Glomerular visceral epithelial cell (primary cell): ENCODE data around the gene DENND6B.
"Not testable (repeated sequence)": the region's sequence is repeated elsewhere in the genome, so short reads cannot be mapped to it uniquely, and the experiment has no call there.

ENCODE experiments used
- DNase-seq: peaks from one replicate; pipeline ENCODE4 v3.0.0-alpha.2; 2016; ENCODE audit errors: extremely low spot score

DENND6B gene

DNA sequence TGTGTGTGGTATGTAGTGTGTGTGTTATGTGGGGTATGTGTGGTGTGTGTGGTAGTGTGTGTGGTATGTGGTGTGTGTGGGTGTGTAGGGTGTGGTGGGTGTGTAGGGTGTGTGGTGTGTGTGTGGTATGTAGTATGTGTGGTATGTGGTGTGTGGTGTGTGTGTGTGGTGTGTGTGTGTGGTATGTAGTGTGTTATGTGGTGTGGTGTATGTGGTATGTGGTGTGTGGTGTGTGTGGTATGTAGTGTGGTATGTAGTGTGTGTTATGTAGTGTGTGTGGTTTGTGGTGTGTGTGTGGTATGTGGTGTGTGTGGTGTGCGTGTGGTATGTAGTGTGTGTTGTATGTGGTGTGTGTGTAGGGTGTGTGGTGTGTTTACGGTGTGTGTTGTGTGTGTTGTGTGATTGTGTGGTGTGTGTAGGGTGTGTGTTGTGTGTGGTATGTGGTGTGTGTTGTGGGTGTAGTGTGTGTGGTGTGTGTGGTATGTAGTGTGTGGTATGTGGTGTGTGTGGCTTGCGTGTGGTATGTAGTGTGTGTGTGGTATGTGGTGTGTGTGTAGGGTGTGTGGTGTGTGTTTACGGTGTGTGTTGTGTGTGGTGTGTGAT is 12.1 kb upstream of the DENND6B start:
- no peak for DNase-seq

DNA sequence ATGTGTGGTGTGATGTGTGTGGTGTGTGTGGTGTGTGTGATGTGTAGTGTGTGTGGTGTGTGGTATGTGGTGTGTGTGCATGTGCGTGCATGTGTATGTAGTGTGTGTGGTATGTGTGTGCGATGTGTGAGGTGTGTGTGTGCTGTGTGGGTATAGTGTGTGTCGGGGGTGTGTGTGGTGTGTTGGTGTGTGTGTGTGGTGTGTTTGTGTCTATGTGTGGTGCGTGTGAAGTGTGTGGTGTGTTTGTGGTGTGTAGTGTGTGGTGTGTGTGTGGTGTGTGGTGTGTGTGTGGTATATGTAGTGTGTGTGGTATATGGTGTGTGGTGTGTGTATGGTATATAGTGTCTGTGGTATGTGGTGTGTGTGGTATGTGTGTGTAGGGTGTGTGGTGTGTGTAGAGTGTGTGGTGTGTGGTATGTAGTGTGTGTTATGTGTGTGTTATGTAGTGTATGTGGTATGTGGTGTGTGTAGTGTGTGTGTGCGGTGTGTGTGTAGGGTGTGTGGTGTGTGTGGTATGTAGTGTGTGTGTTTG is 11.3 kb upstream of the DENND6B start:
- no peak for DNase-seq

DNA sequence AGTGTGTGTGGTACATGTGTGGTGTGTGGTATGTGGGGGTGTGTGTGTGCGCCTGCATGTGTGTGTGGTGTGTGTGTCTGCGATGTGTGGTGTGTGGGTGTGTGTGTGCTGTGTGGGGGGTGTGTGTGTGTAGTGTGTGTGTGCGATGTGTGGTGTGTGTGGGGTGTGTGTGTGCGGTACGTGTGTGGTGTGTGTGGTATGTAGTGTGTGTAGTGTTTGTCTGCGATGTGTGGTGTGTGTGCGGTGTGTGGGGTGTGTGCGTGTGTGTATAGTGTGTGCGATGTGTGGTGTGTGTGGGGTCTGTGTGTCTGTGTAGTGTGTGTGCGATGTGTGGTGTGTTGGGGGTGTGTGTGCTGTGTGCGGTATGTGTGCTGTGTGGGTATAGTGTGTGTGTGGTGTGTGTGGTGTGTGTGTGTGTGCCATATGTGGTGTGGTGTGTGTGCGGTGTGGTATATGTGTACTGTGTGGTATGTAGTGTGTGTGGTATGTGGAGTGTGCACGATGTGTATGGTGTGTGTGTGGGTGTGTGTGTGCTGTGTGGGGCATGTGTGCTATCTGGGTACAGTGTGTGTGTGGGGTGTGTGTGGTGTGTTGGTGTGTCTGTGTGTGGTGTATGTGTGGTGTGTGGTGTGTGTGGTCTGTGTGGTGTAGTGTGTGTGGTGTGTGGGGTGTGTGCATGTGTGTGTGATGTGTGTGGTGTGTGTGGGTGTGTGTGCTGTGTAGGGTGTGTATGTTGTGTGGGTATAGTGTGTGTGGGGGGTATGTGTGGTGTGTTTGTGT is 10.6 kb upstream of the DENND6B start:
- no peak for DNase-seq

DNA sequence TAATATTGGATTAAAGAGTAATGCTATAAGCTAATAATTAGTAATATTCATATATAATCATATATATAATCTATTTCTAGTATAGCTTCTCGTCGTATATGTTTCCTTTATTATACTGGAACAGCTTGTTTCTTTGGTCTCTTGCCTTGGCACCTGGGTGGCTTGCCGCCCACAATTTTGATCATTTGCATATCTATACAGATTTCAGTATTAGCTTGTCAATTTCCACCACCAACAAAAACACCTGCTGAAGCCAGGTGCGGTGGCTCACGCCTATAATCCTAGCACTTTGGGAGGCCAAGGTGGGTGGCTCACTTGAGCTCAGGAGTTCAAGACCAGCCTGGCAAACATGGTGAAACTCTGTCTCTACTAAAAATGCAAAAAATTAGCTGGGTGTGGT is 7.6 kb upstream of the DENND6B start:
- DNase-seq = not testable (repeated sequence)

DNA sequence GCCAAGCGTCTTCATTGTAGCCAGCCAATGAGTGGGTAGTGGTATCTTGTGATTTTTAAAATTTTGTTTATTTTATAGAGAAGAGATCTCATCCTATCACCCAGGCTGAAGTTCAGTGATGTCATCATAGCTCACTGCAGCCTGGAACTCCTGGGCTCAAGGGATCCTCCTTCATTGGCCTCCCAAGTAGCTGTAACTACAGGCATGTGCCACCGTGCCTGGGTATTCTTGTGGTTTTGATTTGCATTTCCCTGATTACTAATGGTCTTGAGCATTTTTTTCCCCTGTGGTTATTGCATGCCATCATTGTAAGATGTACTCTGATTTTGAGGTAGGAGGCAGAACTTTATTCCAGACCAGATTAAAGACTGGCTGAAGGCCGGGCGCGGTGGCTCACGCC is 2.4 kb upstream of the DENND6B start:
- peak; percentile 65 for DNase-seq

DNA sequence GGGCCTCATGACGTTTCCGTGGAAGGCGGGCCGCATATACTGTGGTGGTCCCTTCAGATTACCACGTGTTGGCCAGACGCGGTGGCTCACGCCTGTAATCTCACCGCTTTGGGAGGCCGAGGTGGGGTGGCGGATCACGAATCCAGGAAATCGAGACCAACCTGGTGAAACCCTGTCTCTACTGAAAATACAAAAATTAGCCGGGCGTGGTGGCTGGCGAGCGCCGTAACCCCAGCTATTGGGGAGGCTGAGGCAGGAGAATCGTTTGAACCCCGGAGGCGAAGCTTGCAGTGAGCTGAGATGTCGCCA is 853 bp upstream of the DENND6B start:
- DNase-seq = no peak

DNA sequence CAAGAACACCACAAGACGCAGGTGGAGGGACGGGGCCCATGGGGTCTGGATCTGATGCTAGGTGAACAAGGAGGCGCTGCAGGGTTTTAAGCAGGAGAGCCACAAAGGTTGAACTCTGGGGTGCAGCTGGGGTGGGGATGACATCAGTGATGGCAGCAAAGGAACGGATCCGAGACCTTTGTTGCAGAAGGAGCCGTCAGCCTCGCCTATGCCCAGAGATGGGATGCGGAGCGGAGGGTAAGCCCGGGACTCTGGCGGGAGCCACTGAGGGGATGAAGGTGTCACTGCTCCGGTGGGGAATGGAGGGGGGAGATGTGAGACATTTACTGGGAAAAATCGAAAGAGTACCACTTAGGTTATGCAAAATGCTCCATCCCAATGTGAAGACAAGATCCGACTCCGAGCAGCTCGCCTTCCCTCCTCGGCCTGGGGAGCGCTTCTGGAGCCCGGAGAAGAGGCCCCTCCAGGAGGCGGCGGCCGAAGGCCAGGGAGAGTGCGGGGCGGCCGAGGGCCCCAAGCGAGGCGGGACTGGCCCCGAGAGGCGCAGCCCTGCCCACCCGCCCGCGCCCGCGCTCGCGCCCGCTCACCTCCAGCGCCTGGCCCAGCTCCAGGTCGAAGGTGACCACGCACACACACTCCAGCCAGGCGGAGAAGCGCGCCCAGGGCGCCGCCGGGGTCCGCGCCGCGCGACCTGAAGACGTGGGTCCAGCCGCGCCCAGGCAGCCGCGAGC is 422 bp downstream of the DENND6B start:
- no peak for DNase-seq

DNA sequence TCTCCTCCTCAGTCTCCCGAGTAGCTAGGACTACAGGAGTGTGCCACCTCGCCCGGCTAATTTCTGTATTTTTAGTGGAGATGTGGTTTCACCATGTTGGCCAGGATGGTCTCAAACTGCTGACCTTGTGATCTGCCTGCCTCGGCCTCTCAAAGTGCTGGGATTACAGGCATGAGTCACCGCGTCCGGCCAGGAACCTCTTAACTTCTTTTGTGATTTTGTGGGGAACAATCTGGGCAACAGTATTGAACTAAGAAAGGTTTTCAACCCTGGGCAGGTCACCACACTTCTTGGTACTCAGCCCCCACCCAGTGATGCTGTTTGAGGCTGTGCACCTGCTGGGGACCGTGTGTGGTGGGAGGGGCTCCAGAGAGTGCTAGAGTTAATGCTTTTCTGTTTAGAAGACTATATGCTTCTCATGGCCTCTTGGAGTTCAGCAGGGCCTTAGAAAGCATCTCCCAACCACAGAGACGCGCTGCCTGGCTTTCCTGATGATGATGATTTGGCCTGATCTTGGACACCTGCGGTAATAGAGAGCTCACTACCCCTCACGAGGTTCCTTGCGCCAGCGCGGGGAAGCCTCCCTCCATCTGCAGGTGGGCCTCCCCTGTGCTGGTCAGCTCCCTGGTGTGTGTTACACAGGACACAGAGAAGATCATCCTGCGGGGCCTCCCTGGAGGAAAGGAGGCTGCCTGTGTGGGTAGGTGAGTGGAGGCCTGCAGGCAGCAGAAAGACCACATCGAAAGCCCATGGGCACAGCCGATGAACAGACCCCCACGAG is 1.2 kb downstream of the DENND6B start:
- DNase-seq = no peak

DNA sequence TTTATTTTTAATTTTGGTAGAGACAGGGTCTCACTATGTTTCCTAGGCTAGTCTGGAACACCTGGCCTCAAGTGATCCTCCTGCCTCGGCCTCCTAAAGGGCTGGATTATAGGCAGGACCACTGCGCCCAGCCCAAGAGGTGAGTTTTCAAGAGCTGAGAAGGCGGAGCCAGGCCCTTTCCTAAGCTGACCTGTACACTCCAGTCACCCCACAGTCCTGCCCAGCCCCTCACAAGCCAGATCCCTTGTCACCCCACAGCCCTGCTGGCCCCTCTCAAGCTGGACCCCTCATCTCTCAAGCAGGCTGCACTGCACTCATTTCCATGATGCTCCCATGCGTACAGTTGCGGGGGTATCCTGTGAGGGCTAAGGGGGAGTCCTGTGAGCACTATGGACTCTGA is 2.9 kb downstream of the DENND6B start:
- no peak for DNase-seq

DNA sequence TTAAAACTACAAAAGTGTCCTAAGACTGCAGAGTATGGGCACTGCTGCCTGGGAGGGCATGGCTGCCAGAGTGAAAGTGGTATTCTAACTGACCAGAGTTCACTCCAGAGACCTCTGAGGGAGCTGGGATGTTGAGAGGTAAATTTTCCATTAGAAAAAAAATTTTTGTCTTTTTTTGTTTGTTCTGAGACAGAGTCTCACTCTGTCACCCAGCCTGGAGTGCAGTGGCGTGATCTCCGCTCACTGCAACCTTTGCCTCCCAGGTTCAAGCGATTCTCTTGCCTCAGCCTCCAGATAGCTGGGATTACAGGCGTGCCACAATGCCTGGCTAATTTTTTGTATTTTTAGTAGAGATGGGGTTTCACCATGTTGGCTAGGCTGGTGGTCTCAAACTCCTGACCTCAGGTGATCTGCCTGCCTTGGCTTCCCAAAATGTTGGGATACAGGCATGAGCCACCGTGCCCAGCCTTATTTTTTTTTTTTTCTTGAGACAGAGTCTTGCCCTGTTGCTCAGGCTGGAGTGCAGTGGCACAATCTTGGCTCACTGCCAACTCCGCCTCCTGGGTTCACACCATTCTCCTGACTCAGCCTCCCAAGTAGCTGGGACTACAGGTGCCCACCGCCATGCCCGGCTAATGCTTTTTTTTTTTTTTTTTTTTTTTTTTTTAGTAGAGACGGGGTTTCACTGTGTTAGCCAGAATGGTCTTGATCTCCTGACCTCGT is 4.3 kb downstream of the DENND6B start:
- not testable (repeated sequence) for DNase-seq

DNA sequence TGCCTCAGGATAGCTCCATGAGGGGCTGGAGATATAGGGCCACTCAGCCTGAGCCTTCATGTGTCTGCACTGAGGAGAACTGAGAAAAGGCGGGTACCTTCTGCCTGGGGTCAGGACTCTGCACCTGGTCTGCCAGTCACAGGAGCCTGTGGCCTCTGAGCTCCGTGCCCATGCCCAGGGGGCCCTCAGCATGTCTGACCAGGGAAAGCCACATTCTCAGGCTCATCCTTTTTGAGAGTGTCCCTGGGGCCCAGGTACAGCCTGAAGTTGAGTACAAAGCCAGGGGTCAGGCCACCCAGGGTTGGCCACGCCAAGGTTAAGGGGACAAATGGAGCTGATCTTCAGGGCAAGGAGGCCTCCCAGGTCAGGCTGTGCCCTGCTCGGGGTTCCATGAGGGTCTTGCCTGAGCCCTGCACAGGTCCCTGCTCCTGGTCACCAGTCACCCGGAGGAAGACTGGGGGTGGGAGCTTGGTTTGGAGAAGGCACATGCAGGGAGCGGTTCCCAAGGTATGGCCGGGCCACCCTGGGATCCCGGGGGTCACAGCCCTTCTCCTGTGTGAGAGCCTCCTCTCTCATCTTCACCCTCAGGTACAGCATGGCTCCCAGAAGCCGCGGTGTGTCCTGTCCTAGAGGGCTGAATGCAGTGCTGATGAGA is 6.0 kb downstream of the DENND6B start:
- no peak for DNase-seq

DNA sequence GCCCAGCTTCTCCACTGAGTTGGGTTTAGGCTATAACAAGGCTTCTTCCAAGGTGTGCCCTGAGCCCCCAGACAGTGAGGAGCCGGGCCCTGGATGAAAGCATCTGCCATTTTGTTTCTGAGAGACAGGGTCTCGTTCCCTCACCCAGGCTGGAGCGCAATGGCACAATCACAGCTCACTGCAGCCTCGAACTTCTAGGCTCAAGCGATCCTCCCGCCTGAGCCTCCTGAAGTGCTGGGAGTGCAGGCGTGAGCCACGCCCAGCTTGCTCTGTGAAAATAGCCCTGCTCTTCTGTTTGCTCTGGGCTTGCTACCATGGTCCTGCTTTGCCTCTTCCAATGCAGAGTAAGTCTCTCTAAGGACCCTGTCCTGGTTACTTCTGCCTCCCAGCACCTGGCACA is 6.7 kb downstream of the DENND6B start:
- DNase-seq = no peak

DNA sequence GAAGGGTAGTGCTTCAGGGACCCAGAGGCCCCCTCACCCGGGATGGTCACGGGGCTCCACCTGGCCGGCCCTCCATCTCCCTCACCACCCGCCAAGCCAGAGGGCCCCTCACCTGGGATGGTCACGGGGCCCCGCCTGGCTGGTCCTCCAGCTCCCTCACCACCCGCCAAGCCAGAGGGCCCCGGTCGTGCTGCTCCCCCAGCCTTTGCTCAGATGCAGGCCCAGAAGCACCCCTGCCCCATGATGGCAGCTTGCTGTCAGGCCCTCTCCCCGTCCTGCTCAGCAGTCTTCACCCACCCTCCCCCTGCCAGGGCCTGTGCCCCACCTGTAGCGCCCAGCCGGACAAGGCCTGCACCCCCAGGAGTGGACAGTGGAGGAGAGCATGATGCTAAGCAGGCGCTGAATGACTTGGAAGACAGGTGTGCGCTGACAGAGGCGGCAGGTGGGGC is 7.3 kb downstream of the DENND6B start:
- DNase-seq = no peak

DNA sequence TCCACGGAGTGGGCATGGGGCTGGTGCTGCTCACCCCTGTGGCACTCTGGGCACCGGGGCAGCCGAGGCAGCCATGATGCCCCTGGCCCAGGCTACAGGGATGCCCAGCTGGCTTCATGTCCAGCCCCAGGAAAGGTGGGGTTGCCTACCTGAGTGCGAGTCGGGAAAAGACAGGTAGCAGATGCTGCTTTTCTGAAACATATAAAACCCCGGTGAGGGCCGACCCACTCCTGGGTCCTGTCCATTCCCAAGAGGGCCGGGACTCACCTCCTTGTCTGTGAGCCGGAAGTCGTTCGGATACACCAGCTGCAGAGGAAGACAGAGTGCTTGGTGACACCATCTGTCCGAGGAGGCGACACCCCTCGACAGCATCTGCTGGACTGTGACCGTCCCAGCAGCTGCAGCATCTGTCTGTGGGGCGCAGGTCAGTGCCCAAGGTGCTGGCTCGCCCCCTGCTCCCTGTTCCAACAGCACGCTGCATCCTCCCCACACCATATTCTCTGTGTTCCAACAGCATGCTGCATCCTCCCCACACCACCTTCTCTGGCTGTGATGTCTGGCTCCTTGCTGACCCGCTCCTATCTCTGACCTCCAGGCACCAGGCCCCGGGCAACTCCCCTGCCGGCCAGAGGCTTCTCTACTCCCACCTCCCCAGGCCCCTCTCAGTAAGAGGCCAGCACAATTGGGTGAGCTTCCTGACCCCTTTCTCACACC is 8.0 kb downstream of the DENND6B start:
- DNase-seq = no peak

DNA sequence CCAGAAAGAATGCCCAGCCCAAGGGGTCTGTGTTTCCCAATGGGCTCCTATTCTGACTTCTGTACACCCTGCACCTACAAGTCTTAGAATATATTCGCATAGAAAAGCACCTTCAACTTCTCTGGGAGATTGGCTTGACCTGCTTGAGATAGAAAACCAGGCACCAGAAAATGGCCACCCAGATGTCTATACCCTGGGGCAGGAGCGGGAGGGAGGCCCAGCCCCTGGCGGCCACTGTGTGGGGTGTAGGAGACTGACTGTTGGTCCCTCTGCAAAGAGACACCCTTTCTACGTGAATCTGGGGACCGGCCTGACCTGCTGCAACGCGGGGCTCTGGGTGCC is 8.5 kb downstream of the DENND6B start:
- DNase-seq = no peak

DNA sequence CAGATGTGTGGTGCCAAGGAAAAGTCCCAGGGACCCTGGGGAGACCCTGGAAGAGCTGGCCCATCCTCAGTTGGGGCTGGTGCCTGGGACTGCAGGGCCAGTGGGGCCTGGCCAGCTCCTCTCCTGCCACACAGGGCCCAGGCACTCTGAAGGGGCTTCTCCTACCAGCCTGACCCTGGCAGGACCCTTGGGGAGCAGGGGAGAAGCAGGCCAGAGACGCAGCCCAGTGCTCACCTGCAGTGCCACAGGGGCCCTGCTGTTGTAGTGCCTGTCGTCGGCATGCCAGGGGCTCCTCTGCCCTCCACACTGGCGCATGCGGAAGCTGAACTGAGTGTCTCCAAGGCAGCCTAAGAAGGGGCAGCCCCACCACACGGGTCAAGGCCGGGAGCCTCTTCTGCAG is 9.1 kb downstream of the DENND6B start:
- no peak for DNase-seq

DNA sequence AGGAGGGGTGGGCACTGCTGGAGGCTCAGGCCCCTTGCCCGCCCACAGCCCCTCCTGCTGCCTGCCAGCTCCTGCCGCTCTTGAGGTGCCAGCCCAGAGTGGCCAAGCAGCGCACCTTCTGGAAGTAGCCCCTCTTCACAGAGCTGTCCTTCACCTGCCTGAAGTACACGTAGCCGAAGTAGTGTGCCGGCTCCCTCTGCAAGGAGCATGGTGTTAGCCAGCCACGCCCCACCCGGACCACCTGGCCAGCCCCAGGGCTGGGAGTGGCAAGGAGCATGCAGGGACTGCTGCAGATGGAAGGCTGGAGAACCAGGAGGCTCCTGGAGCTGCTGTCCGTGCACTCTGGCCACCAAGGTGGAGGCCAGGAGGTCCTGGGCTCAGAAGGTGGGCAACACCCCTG is 9.6 kb downstream of the DENND6B start:
- no peak for DNase-seq

DNA sequence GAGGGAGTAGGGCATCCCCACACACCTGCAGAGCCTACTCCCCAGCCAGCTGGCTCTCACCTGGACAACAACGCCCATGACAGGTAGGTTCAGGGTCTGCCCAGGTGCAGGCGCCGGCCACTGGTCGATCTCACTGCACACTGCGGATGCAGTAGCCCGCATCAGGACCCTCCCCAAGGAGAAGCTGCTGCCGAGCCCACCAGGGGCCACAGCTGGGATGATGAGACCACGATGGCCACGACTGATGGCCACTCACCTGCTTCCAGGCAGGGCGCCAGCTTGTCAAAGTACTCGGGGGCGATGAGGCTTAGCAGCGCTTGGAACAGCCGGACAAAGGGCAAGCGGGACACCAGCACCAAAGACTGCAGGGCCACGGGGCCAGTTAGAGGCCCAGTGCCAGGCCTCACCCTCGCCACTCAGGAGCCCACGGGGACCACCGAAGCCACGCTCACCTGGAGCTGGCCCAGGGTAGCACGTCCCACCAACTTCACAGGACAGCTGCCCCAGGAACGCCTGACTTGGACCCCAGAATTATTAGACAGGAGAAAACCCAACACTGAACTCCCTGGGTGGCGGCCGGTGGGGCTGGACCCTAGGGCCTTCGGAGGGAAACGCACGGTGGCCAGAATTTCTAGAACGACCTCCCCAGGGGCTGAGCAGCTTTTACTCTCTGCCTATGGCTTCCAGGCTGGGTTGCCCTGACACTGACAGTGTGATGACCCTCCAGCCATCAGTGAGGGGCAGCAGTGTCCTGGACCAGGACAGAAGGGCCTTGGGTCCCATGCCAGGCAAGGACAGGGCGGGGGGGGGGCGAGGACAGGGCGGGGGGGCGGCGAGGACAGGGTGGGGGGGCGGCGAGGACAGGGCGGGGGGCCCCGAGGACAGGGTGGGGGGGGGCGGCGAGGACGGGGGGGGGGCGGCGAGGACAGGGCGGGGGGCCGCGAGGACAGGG is 10.4 kb downstream of the DENND6B start:
- no peak for DNase-seq
